Uterus (tissue), 4 donors: ENCODE results near the gene CST11. TPM values are rescaled to one million over a fixed set of nuclear protein-coding genes. Genes with fewer than 3 reads are reported as not detected.

Experiments
- DNase-seq, 2 donors: peaks; one replicate each; pipeline ENCODE4 v3.0.0-alpha.2; 2019 to 2020
- H3K27ac ChIP-seq, 2 donors: fragments of 200-600 bp; sonication (generic); 1 replicate in 1 of 2; 2 replicates in 1 of 2; pipeline ENCODE4 v1.5.1; 2016 to 2018
- H3K27me3 ChIP-seq, 2 donors: fragments of 200-600 bp; sonication (generic); one replicate each; pipeline ENCODE4 v1.5.1; 2018 to 2019; ENCODE audit warnings: control low read depth in 1 of 2
- H3K36me3 ChIP-seq, 2 donors: fragments of 200-600 bp; sonication (generic); one replicate each; pipeline ENCODE4 v1.5.1; 2019; ENCODE audit warnings: control low read depth in 1 of 2
- H3K4me1 ChIP-seq, 2 donors: fragments of 200-600 bp; sonication (generic); one replicate each; pipeline ENCODE4 v1.5.1; 2018 to 2019; ENCODE audit warnings: control low read depth in 1 of 2
- H3K4me3 ChIP-seq, 2 donors: fragments of 200-600 bp; sonication (generic); 1 replicate in 1 of 2; 2 replicates in 1 of 2; pipeline ENCODE4 v1.5.1; 2018 to 2019; ENCODE audit warnings: mild to moderate bottlenecking in 1 of 2
- H3K9me3 ChIP-seq, 2 donors: fragments of 200-600 bp; sonication (generic); one replicate each; pipeline ENCODE4 v1.5.1; 2019; ENCODE audit warnings: control low read depth in 1 of 2
- CTCF ChIP-seq, 4 experiments: fragments of 200-600 bp in 2 of 4; fragments of 450-650 bp in 2 of 4; sonication (generic) in 2 of 4; IDR thresholded peaks; one replicate each; pipeline ENCODE4 v1.5.1; 2016 to 2019; ENCODE audit warnings: antibody characterized with exemption in 4 of 4, mild to moderate bottlenecking in 2 of 4, moderate library complexity in 1 of 4
- POLR2A ChIP-seq, 2 donors: fragments of 450-650 bp; IDR thresholded peaks; one replicate each; pipeline ENCODE4 v1.6.1; 2016; ENCODE audit warnings: antibody characterized with exemption in 2 of 2, mild to moderate bottlenecking in 1 of 2, moderate library complexity in 1 of 2
- intact Hi-C: fragments of 100-400 bp; cut with DNase I; formaldehyde crosslinking; loops from one replicate; pipeline ENCODE4 v1.15.1; 2023; ENCODE audit warnings: low total_unique reads
- total RNA-seq, 4 donors: library from RNA; depleted of rRNA in 3 of 4; stranded (reverse); fragments of >200 nt in 3 of 4; gene quantifications; one replicate each; pipeline versions ENCODE4 v1.1.0 to v1.2.4, GENCODE V29; 2014 to 2023
- donor health status: DM: yes; HTN: yes; CAD: no.

Gene CST11
- total RNA-seq: not detected

- Histone ChIP-seq H3K4me3 (no peak within 1 kb of the TSS), H3K9me3 (no peaks in the 10 kb centered on the region), H3K4me1 (no peaks in the 10 kb centered on the region), H3K27me3 (no peaks in the 10 kb centered on the region), H3K27ac (no peak within 1 kb of the TSS), H3K36me3 (no peaks in the 10 kb centered on the region)
- no peak for TF ChIP-seq CTCF (IDR thresholded peaks at IDR 0.05)
- TF ChIP-seq POLR2A (IDR thresholded peaks at IDR 0.05): no peak
- DNase-seq: no peak
- intact Hi-C loops: no loop called here
These were observed at the start of gene CST11 for GRCh38 chr20:23452776-23453175. CST11 (minus strand) TSS chr20:23452876; CDS start chr20:23452811, 65 bp downstream.

GRCh38 chr20:23501926-23502325, 49.2 kb upstream of the CST11 start:
- H3K9me3 ChIP-seq: no peaks in the 10 kb centered on the region
- no peak overlapping the region for H3K27ac ChIP-seq
- TF ChIP-seq POLR2A (IDR thresholded peaks at IDR 0.05) (no peak), CTCF (IDR thresholded peaks at IDR 0.05) (no peak)
- H3K27me3 ChIP-seq: no peaks in the 10 kb centered on the region
- H3K4me3 ChIP-seq: no peak overlapping the region
- no peaks in the 10 kb centered on the region for H3K36me3 ChIP-seq
- no peak for DNase-seq
- intact Hi-C loops: no loop called here
- no peaks in the 10 kb centered on the region for H3K4me1 ChIP-seq

DNA sequence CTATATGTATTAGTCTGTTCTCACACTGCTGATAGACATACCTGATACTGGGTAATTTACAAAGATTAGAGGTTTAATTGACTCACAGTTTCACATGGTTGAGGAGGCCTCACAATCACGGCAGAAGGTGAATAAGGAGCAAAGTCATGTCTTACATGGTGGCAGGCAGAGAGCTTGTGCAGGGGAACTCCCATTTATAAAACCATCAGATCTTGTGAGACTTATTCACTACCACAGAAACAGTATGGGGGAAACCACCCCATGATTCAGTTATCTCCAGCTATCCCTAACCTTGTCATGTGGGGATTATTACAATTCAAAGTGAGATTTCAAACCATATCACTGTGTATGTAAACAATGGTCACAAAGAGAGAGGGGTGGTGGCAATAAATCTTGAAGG, 44.9 kb upstream of the CST11 start:
- Histone ChIP-seq H3K4me1 (no peaks in the 10 kb centered on the region), H3K4me3 (no peak overlapping the region), H3K9me3 (no peaks in the 10 kb centered on the region), H3K27ac (no peak overlapping the region), H3K36me3 (no peaks in the 10 kb centered on the region), H3K27me3 (no peaks in the 10 kb centered on the region)
- DNase-seq: no peak
- TF ChIP-seq CTCF (IDR thresholded peaks at IDR 0.05): no peak
- TF ChIP-seq POLR2A (IDR thresholded peaks at IDR 0.05): no peak
- intact Hi-C loops: no loop called here

- intact Hi-C loops: no loop called here
- no peaks in the 10 kb centered on the region for H3K4me1 ChIP-seq
- no peak overlapping the region for H3K4me3 ChIP-seq
- no peak overlapping the region for H3K27ac ChIP-seq
- no peaks in the 10 kb centered on the region for H3K36me3 ChIP-seq
- DNase-seq: no peak
- H3K9me3 ChIP-seq: no peaks in the 10 kb centered on the region
- no peaks in the 10 kb centered on the region for H3K27me3 ChIP-seq
- TF ChIP-seq CTCF (IDR thresholded peaks at IDR 0.05): no peak
- TF ChIP-seq POLR2A (IDR thresholded peaks at IDR 0.05): no peak
These were observed 40.6 kb upstream of the CST11 start for GRCh38 chr20:23493172-23493772.

GRCh38 chr20:23492292-23492691, 39.6 kb upstream of the CST11 start:
- Histone ChIP-seq H3K9me3 (no peaks in the 10 kb centered on the region), H3K27ac (no peak overlapping the region), H3K4me3 (no peak overlapping the region), H3K4me1 (no peaks in the 10 kb centered on the region), H3K36me3 (no peaks in the 10 kb centered on the region), H3K27me3 (no peaks in the 10 kb centered on the region)
- no peak for DNase-seq
- intact Hi-C loops: no loop called here
- TF ChIP-seq CTCF (IDR thresholded peaks at IDR 0.05): no peak
- TF ChIP-seq POLR2A (IDR thresholded peaks at IDR 0.05): no peak
